SK-N-SH (cell line): ENCODE measurements around the gene SMAD7. TPM values are rescaled to one million over a fixed set of nuclear protein-coding genes. Genes with fewer than 3 reads are reported as not detected.

ENCODE experiments used
- CTCF ChIA-PET: fragments of 300-600, 350-600 bp; formaldehyde crosslinking; extraction: SDS; loops from one replicate; lab custom pipeline; 2021; lab: Yijun Ruan, JAX
- POLR2A ChIA-PET: fragments of 350-600 bp; sonication (Branson Sonifier 250); formaldehyde crosslinking; extraction: SDS; loops from one replicate; lab custom pipeline; 2020; ENCODE audit warnings: antibody characterized with exemption, inconsistent platforms; lab: Yijun Ruan, JAX
- DNase-seq: peaks from one replicate; pipeline ENCODE4 v3.0.0; 2012
- H2AFZ ChIP-seq: fragments of 200-600 bp; sonication (generic); 2 replicates; pipeline ENCODE4 v1.8.1; 2016; ENCODE audit warnings: antibody characterized with exemption, mild to moderate bottlenecking, low read depth
- H3F3A ChIP-seq: fragments of 200-600 bp; sonication (generic); replicated peaks from 2 replicates; pipeline ENCODE3; 2016; ENCODE audit warnings: antibody characterized with exemption, mild to moderate bottlenecking; ENCODE audit not compliant: insufficient read depth
- H3K27ac ChIP-seq, 2 experiments: fragments of 200-500 bp in 1 of 2; fragments of 200-600 bp in 1 of 2; sonication (Bioruptor generic) in 1 of 2; sonication (generic), shearing (Covaris generic) in 1 of 2; 2 replicates each; pipeline versions ENCODE4 v1.5.1 to v1.6.1; 2014 to 2016; ENCODE audit warnings: low read depth in 2 of 2, inconsistent platforms in 1 of 2, low read length in 1 of 2, mild to moderate bottlenecking in 1 of 2, mixed read lengths in 1 of 2
- H3K27me3 ChIP-seq: fragments of 200-600 bp; sonication (generic), shearing (Covaris generic); 2 replicates; pipeline ENCODE4 v1.6.1; 2016; ENCODE audit warnings: mixed run types; ENCODE audit not compliant: insufficient read depth
- H3K36me3 ChIP-seq, 2 experiments: fragments of 200-500 bp in 1 of 2; fragments of 200-600 bp in 1 of 2; sonication (Bioruptor generic) in 1 of 2; sonication (generic) in 1 of 2; replicated peaks in 1 of 2; 2 replicates each; pipeline versions ENCODE3 to v1.5.1; 2014 to 2016; ENCODE audit warnings: low read length in 1 of 2, mild to moderate bottlenecking in 1 of 2; ENCODE audit not compliant: insufficient read depth in 2 of 2, control insufficient read depth in 1 of 2
- H3K4me1 ChIP-seq, 2 experiments: fragments of 200-500 bp in 1 of 2; fragments of 200-600 bp in 1 of 2; sonication (Bioruptor generic) in 1 of 2; sonication (generic), shearing (Covaris generic) in 1 of 2; 2 replicates each; pipeline versions ENCODE4 v1.5.1 to v1.6.1; 2014 to 2016; ENCODE audit warnings: low read depth in 1 of 2, low read length in 1 of 2, mixed run types in 1 of 2; ENCODE audit not compliant: insufficient read depth in 2 of 2, control insufficient read depth in 1 of 2
- H3K4me2 ChIP-seq: fragments of 200-600 bp; sonication (generic), shearing (Covaris generic); 2 replicates; pipeline ENCODE4 v1.6.1; 2017; ENCODE audit warnings: mixed run types
- H3K4me3 ChIP-seq, 2 experiments: fragments of 200-500 bp in 1 of 2; fragments of 200-600 bp in 1 of 2; sonication (Bioruptor generic) in 1 of 2; sonication (generic), shearing (Covaris generic) in 1 of 2; 2 replicates each; pipeline versions ENCODE4 v1.5.1 to v1.8.1; 2014 to 2016; ENCODE audit warnings: low read depth in 2 of 2, inconsistent platforms in 1 of 2, low read length in 1 of 2, mild to moderate bottlenecking in 1 of 2, mixed read lengths in 1 of 2, moderate library complexity in 1 of 2
- H3K79me2 ChIP-seq: fragments of 200-600 bp; sonication (generic); 2 replicates; pipeline ENCODE4 v1.8.1; 2017; ENCODE audit warnings: mild to moderate bottlenecking; ENCODE audit not compliant: insufficient read depth
- H3K9ac ChIP-seq: fragments of 200-600 bp; sonication (generic); 2 replicates; pipeline ENCODE4 v1.6.1; 2017; ENCODE audit warnings: mixed run types
- H3K9me2 ChIP-seq: fragments of 200-600 bp; sonication (generic); 2 replicates; pipeline ENCODE4 v1.6.1; 2017; ENCODE audit warnings: mixed run types
- H3K9me3 ChIP-seq: fragments of 200-600 bp; sonication (generic); 2 replicates; pipeline ENCODE4 v1.6.1; 2017; ENCODE audit warnings: mixed run types, mild to moderate bottlenecking, moderate library complexity
- H4K20me1 ChIP-seq: fragments of 200-600 bp; sonication (generic); 2 replicates; pipeline ENCODE4 v1.6.1; 2017; ENCODE audit warnings: mild to moderate bottlenecking, mixed run types; ENCODE audit not compliant: insufficient read depth
- CHD2 ChIP-seq: fragments of 150-350 bp; IDR thresholded peaks from 2 replicates; pipeline ENCODE4 v1.6.1; 2018; ENCODE audit warnings: low read length; ENCODE audit not compliant: partially characterized antibody
- ELF1 ChIP-seq: IDR thresholded peaks from 2 replicates; pipeline ENCODE4 v1.4.0; 2012
- EP300 ChIP-seq, 2 experiments: IDR thresholded peaks; 2 replicates each; pipeline versions ENCODE4 v1.4.0 to v1.6.1; 2012; ENCODE audit warnings: borderline replicate concordance in 1 of 2, low read depth in 1 of 2, low read length in 1 of 2
- EZH2phosphoT487 ChIP-seq: fragments of 200-600 bp; sonication (generic); IDR thresholded peaks from 2 replicates; pipeline ENCODE4 v1.6.1; 2017; ENCODE audit warnings: low read depth, mixed run types, mild to moderate bottlenecking, antibody characterized with exemption, moderate library complexity, borderline replicate concordance
- FOSL2 ChIP-seq: IDR thresholded peaks from 2 replicates; pipeline ENCODE4 v1.4.0; 2012; ENCODE audit warnings: low read depth, mild to moderate bottlenecking, moderate library complexity, borderline replicate concordance
- FOXM1 ChIP-seq: IDR thresholded peaks from 2 replicates; pipeline ENCODE4 v1.4.0; 2012; ENCODE audit warnings: low read depth, mild to moderate bottlenecking
- GABPA ChIP-seq: IDR thresholded peaks from 2 replicates; pipeline ENCODE4 v1.4.0; 2012; ENCODE audit warnings: low read depth, mild to moderate bottlenecking
- GATA2 ChIP-seq: sonication (generic); formaldehyde crosslinking; IDR thresholded peaks from 2 replicates; pipeline ENCODE4 v1.5.0; 2020; ENCODE audit warnings: mild to moderate bottlenecking, missing genetic modification reagents
- JUND ChIP-seq: IDR thresholded peaks from 2 replicates; pipeline ENCODE4 v1.4.0; 2012
- MEF2A ChIP-seq: IDR thresholded peaks from 2 replicates; pipeline ENCODE4 v1.4.0; 2012; ENCODE audit warnings: low read depth, borderline replicate concordance
- MXI1 ChIP-seq: IDR thresholded peaks from 2 replicates; pipeline ENCODE4 v1.6.1; 2012; ENCODE audit warnings: mild to moderate bottlenecking, low read depth, low read length, improper control_type of control experiment
- NFIC ChIP-seq: IDR thresholded peaks from 2 replicates; pipeline ENCODE4 v1.4.0; 2012; ENCODE audit warnings: borderline replicate concordance
- RAD21 ChIP-seq: IDR thresholded peaks from 2 replicates; pipeline ENCODE4 v1.6.1; 2012; ENCODE audit warnings: mild to moderate bottlenecking, low read length
- RFX5 ChIP-seq: IDR thresholded peaks from 2 replicates; pipeline ENCODE4 v1.6.1; 2012; ENCODE audit warnings: mild to moderate bottlenecking, improper control_type of control experiment, low read length
- RXRA ChIP-seq: IDR thresholded peaks from 2 replicates; pipeline ENCODE4 v1.4.0; 2012; ENCODE audit warnings: low read depth, mild to moderate bottlenecking, borderline replicate concordance
- TAF1 ChIP-seq: IDR thresholded peaks from 2 replicates; pipeline ENCODE4 v1.6.1; 2012; ENCODE audit warnings: low read depth, mild to moderate bottlenecking, low read length, moderate library complexity, borderline replicate concordance
- TCF12 ChIP-seq: IDR thresholded peaks from 2 replicates; pipeline ENCODE4 v1.4.0; 2012
- WGBS: methylation state at CpG from one replicate; pipeline ENCODE4 v1.1.6; 2017; ENCODE audit warnings: low lambda C conversion rate; 5-methylcytosine and 5-hydroxymethylcytosine counted together
- polyA plus RNA-seq, 3 experiments: library from polyadenylated mRNA; depleted of rRNA; stranded (reverse); fragments of >200 nt; gene quantifications; 2 replicates each; pipeline ENCODE4 v1.2.3, GENCODE V29; 2012
- TF ChIP-seq, protein P1 (sequence below): IDR thresholded peaks from 2 replicates; pipeline ENCODE4 v1.4.0; 2012; ENCODE audit warnings: low read depth, borderline replicate concordance
- TF ChIP-seq, protein P2 (sequence below): IDR thresholded peaks from 2 replicates; pipeline ENCODE4 v1.4.0; 2012; ENCODE audit warnings: low read depth
- TF ChIP-seq, protein P3 (sequence below): fragments of 150-350 bp; IDR thresholded peaks from 2 replicates; pipeline ENCODE4 v1.6.1; 2017; ENCODE audit warnings: antibody characterized with exemption, low read length, low read depth, borderline replicate concordance
- TF ChIP-seq, protein P4 (sequence below): fragments of 150-350 bp; IDR thresholded peaks from 2 replicates; pipeline ENCODE4 v1.6.1; 2016; ENCODE audit warnings: mild to moderate bottlenecking, low read depth, low read length
- TF ChIP-seq, protein P5 (sequence below): IDR thresholded peaks from 2 replicates; pipeline ENCODE4 v1.4.0; 2012; ENCODE audit warnings: low read depth, borderline replicate concordance
- TF ChIP-seq, protein P6 (sequence below): fragments of 200-600 bp; sonication (generic); IDR thresholded peaks from 2 replicates; pipeline ENCODE4 v1.6.1; 2017; ENCODE audit warnings: antibody characterized with exemption, mild to moderate bottlenecking, moderate library complexity

SMAD7 gene
- polyA plus RNA-seq, 1 of the 3 experiments (the other 2 are of a cell fraction), result 20.0 TPM

DNA sequence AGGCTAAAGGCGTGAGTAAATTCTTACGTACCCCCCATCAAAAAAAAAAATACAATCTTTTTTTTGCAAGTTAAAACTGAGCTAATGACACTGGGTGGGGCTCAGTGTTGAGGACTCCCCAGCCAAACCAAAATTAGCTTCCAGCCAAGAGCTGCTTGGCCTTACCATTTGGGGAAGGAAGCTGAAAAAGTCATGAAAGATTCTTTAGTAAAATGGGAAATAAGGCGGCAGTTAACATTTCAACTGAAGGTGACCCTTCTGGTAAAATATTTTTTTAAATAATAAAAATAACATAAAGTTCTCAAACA, 16.4 kb downstream of the SMAD7 start (continued):
- TF ChIP-seq, protein P1, sequence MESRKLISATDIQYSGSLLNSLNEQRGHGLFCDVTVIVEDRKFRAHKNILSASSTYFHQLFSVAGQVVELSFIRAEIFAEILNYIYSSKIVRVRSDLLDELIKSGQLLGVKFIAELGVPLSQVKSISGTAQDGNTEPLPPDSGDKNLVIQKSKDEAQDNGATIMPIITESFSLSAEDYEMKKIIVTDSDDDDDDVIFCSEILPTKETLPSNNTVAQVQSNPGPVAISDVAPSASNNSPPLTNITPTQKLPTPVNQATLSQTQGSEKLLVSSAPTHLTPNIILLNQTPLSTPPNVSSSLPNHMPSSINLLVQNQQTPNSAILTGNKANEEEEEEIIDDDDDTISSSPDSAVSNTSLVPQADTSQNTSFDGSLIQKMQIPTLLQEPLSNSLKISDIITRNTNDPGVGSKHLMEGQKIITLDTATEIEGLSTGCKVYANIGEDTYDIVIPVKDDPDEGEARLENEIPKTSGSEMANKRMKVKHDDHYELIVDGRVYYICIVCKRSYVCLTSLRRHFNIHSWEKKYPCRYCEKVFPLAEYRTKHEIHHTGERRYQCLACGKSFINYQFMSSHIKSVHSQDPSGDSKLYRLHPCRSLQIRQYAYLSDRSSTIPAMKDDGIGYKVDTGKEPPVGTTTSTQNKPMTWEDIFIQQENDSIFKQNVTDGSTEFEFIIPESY, result no peak
- TF ChIP-seq GATA2 (no peak), EP300 (IDR thresholded peaks at IDR 0.05; ENCODE audit: borderline replicate concordance in 1 of 2, low read depth in 1 of 2, low read length in 1 of 2) (no peak), FOXM1 (no peak), GABPA (no peak), CHD2 (no peak), NFIC (no peak), ELF1 (no peak)
- TF ChIP-seq, protein P2, sequence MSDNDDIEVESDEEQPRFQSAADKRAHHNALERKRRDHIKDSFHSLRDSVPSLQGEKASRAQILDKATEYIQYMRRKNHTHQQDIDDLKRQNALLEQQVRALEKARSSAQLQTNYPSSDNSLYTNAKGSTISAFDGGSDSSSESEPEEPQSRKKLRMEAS, result no peak
- TF ChIP-seq, protein P3, sequence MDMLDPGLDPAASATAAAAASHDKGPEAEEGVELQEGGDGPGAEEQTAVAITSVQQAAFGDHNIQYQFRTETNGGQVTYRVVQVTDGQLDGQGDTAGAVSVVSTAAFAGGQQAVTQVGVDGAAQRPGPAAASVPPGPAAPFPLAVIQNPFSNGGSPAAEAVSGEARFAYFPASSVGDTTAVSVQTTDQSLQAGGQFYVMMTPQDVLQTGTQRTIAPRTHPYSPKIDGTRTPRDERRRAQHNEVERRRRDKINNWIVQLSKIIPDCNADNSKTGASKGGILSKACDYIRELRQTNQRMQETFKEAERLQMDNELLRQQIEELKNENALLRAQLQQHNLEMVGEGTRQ, result no peak

DNA sequence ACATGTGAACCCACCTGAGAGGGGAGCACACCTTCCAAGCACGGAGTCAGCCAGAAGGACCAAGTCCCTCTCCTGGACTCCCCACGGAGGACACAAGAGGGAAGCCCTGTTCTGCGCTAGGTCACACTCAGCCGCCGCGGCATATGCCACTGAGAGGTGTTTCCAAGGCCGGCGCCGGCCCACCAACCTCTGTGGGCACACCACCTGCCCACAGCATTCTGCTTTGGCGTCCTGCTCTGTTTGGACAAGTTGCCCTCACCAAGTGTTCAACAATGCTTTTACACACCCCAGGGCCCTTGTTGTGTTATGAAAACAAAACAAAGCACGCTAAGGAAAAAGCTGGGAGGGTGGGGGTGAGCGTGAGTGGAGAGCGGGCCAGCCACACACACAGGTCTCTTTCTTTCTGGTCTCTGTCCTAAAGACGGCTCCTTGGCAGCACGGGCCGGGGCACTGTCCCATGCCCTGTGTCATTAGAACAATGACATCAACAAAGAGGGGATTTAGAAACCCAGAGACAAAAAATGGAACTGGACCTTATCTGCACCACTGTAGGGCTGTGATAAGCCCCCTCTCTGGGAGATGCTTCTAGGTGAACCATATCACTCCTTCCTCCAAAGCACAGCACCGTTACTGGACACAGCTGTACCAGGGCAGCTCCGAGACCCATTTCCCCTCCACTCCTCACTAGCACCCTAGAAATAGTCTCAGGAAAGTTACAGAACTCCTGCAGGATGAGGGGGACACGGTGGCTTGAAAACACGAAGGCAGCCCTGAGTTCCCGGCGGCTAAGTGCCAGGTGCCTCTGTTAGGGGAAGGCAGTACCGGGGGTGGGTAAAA, 17.0 kb downstream of the SMAD7 start:
- H4K20me1 ChIP-seq, result peaks cover 96% of the 10 kb centered on the region
- H2AFZ ChIP-seq, result no peak overlapping the region
- 88% methylated on average over 18 of the region's 23 CpGs for WGBS
- ChIA-PET POLR2A (interaction anchor here (1.3 kb wide), 1 partner anchor 74 kb away, joined by 7 read pairs; no protein-coding TSS in a partner anchor), CTCF (interaction anchor here (0.8 to 1.1 kb wide), 3 partner anchors 20 to 305 kb away, joined by 3 read pairs; no protein-coding TSS in a partner anchor)
- H3K27ac ChIP-seq, result peak overlapping the region; percentile 91 to 93
- peaks cover 12 to 33% of the 10 kb centered on the region in 2 experiments for H3K36me3 ChIP-seq
- DNase-seq, result no peak
- H3K9me2 ChIP-seq, result no peaks in the 10 kb centered on the region
- no peaks in the 10 kb centered on the region for H3K9me3 ChIP-seq
- peaks cover 76% of the 10 kb centered on the region for H3F3A ChIP-seq
- H3K9ac ChIP-seq, result peak overlapping the region; percentile 27; the same call in 1 of the 2 replicates
- no peaks in the 10 kb centered on the region for H3K27me3 ChIP-seq
- H3K79me2 ChIP-seq, result peaks cover 100% of the 10 kb centered on the region
- no peak overlapping the region for H3K4me3 ChIP-seq
- peak overlapping the region; percentile 84 for H3K4me2 ChIP-seq
- H3K4me1 ChIP-seq, result peaks cover 85 to 90% of the 10 kb centered on the region in 2 experiments
- TF ChIP-seq TAF1 (no peak), TCF12 (no peak), GABPA (no peak), RXRA (no peak), MXI1 (no peak), FOSL2 (no peak), MEF2A (no peak), JUND (no peak), RFX5 (no peak), NFIC (no peak), RAD21 (no peak), EZH2phosphoT487 (no peak)
- TF ChIP-seq, protein P4, sequence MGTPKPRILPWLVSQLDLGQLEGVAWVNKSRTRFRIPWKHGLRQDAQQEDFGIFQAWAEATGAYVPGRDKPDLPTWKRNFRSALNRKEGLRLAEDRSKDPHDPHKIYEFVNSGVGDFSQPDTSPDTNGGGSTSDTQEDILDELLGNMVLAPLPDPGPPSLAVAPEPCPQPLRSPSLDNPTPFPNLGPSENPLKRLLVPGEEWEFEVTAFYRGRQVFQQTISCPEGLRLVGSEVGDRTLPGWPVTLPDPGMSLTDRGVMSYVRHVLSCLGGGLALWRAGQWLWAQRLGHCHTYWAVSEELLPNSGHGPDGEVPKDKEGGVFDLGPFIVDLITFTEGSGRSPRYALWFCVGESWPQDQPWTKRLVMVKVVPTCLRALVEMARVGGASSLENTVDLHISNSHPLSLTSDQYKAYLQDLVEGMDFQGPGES, result no peak
- TF ChIP-seq, protein P5, sequence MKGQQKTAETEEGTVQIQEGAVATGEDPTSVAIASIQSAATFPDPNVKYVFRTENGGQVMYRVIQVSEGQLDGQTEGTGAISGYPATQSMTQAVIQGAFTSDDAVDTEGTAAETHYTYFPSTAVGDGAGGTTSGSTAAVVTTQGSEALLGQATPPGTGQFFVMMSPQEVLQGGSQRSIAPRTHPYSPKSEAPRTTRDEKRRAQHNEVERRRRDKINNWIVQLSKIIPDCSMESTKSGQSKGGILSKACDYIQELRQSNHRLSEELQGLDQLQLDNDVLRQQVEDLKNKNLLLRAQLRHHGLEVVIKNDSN, result no peak
- TF ChIP-seq, protein P6, sequence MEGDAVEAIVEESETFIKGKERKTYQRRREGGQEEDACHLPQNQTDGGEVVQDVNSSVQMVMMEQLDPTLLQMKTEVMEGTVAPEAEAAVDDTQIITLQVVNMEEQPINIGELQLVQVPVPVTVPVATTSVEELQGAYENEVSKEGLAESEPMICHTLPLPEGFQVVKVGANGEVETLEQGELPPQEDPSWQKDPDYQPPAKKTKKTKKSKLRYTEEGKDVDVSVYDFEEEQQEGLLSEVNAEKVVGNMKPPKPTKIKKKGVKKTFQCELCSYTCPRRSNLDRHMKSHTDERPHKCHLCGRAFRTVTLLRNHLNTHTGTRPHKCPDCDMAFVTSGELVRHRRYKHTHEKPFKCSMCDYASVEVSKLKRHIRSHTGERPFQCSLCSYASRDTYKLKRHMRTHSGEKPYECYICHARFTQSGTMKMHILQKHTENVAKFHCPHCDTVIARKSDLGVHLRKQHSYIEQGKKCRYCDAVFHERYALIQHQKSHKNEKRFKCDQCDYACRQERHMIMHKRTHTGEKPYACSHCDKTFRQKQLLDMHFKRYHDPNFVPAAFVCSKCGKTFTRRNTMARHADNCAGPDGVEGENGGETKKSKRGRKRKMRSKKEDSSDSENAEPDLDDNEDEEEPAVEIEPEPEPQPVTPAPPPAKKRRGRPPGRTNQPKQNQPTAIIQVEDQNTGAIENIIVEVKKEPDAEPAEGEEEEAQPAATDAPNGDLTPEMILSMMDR, result no peak
- TF ChIP-seq, protein P3, result no peak
